Measurements from ENCODE around the gene LRRC7. TPM values are rescaled to one million over a fixed set of nuclear protein-coding genes. Genes with fewer than 3 reads are reported as not detected.

LRRC7 gene
- total RNA-seq, 3 donors from 2014 or later (not counting 1 experiment from before 2014, with no cell fraction given) = not detected

DNA sequence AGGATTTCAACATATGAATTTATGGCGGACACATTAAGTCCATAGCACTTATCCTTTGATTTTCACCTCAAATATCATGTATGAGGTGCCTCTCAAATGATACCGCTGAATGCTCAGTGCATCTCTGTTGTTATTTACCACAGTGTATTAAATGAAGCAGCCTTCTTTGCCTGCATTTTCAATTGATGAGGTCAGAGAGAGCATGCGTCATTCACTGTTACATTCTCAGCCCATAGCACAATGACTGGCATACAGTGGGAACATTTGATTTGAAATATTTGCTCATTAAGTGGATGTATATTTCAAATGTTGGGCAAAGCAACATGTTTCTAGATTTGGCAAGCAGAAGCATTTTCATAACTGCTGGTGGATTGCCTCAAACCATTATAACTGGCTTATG is 45.7 kb downstream of the LRRC7 start:
- Mint-ChIP-seq H3K4me1 (no peaks in the 10 kb centered on the region), H3K9me3 (peaks cover 8 to 15% of the 10 kb centered on the region in 2 donors), H3K27me3 (ENCODE audit: low read depth in 2 of 2) (no peaks in the 10 kb centered on the region), H3K36me3 (no peaks in the 10 kb centered on the region), H3K27ac (no peak overlapping the region), H3K4me3 (no peak overlapping the region)
- Histone ChIP-seq H3K4me3 (ENCODE audit: low read length) (no peak overlapping the region), H3K36me3 (ENCODE audit: control insufficient read depth, insufficient read depth, low read length) (no peaks in the 10 kb centered on the region), H3K27me3 (ENCODE audit: control insufficient read depth, insufficient read depth, low read length) (no peaks in the 10 kb centered on the region), H3K4me1 (ENCODE audit: control insufficient read depth, insufficient read depth, low read length) (no peaks in the 10 kb centered on the region), H3K27ac (ENCODE audit: low read length) (no peak overlapping the region), H3K9me3 (ENCODE audit: control insufficient read depth, insufficient read depth, low read length) (no peaks in the 10 kb centered on the region)
- TF ChIP-seq, protein P1, sequence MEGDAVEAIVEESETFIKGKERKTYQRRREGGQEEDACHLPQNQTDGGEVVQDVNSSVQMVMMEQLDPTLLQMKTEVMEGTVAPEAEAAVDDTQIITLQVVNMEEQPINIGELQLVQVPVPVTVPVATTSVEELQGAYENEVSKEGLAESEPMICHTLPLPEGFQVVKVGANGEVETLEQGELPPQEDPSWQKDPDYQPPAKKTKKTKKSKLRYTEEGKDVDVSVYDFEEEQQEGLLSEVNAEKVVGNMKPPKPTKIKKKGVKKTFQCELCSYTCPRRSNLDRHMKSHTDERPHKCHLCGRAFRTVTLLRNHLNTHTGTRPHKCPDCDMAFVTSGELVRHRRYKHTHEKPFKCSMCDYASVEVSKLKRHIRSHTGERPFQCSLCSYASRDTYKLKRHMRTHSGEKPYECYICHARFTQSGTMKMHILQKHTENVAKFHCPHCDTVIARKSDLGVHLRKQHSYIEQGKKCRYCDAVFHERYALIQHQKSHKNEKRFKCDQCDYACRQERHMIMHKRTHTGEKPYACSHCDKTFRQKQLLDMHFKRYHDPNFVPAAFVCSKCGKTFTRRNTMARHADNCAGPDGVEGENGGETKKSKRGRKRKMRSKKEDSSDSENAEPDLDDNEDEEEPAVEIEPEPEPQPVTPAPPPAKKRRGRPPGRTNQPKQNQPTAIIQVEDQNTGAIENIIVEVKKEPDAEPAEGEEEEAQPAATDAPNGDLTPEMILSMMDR (IDR thresholded peaks at IDR 0.05) = no peak
- intact Hi-C loops (cut with micrococcal nuclease) = no loop called here
- no peak for ATAC-seq
- WGBS (ENCODE audit: insufficient coverage) = 100% methylated on average over 3 of the region's 3 CpGs
- DNase-seq = no peak

DNA sequence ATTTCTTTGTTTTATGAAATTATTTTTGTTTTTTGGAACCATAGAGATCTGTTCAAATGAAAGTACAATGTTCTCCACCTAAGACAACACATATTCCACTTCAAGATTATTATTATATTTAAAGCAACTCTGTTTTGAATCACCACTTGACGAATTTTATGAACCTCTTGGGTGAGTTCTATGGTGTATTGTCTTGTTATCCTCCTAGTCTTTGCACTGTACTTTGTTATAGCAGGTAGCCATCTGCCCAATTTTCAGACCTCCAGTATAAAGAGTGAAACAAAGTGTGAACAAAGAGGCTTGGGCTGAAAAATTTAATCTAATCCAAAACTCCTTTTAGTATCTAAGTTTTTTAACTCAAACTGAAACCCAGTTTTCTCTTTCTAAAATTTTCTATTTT is 71.0 kb downstream of the LRRC7 start:
- Mint-ChIP-seq H3K9me3 (peaks cover 8 to 21% of the 10 kb centered on the region in 2 donors), H3K27ac (no peak overlapping the region), H3K36me3 (no peaks in the 10 kb centered on the region), H3K27me3 (ENCODE audit: low read depth in 2 of 2) (no peaks in the 10 kb centered on the region), H3K4me3 (no peak overlapping the region), H3K4me1 (no peaks in the 10 kb centered on the region)
- no peaks in the 10 kb centered on the region for H3K4me1 ChIP-seq (ENCODE audit: control insufficient read depth, insufficient read depth, low read length)
- H3K27me3 ChIP-seq (ENCODE audit: control insufficient read depth, insufficient read depth, low read length) = no peaks in the 10 kb centered on the region
- H3K9me3 ChIP-seq (ENCODE audit: control insufficient read depth, insufficient read depth, low read length) = no peaks in the 10 kb centered on the region
- WGBS (ENCODE audit: insufficient coverage) = 60% methylated on average over 1 of the region's 1 CpG
- no peak overlapping the region for H3K27ac ChIP-seq (ENCODE audit: low read length)
- TF ChIP-seq, protein P1 (IDR thresholded peaks at IDR 0.05) = no peak
- no peaks in the 10 kb centered on the region for H3K36me3 ChIP-seq (ENCODE audit: control insufficient read depth, insufficient read depth, low read length)
- ATAC-seq = no peak
- no peak for DNase-seq
- H3K4me3 ChIP-seq (ENCODE audit: low read length) = no peak overlapping the region
- intact Hi-C loops (cut with micrococcal nuclease) = no loop called here

DNA sequence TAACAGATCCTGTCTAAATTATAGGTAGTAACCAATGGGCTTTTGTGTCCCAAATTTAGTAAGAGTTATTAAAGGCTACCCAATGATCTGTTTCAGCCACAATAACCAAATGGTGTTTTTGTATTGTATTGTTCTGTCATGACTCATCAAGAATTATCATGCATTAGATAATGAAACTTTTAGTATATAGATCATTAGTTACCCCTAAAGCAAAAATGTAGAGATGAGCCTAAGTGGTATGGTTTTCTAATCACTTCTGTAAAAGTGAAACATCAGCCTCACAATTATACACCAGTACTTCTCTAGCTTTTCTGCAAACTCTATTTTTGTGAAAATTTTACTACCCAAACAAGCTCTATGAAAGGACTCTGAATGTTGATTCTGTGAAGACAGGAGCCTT is 71.4 kb downstream of the LRRC7 start:
- H3K27ac ChIP-seq (ENCODE audit: low read length) = no peak overlapping the region
- Mint-ChIP-seq H3K9me3 (peaks cover 8 to 23% of the 10 kb centered on the region in 2 donors), H3K4me3 (no peak overlapping the region), H3K27ac (no peak overlapping the region), H3K36me3 (no peaks in the 10 kb centered on the region), H3K27me3 (ENCODE audit: low read depth in 2 of 2) (no peaks in the 10 kb centered on the region), H3K4me1 (no peaks in the 10 kb centered on the region)
- ATAC-seq (no peak), DNase-seq (no peak)
- H3K4me3 ChIP-seq (ENCODE audit: low read length) = no peak overlapping the region
- TF ChIP-seq, protein P1 (IDR thresholded peaks at IDR 0.05) = no peak
- no peaks in the 10 kb centered on the region for H3K9me3 ChIP-seq (ENCODE audit: control insufficient read depth, insufficient read depth, low read length)
- intact Hi-C loops (cut with micrococcal nuclease) = no loop called here
- H3K36me3 ChIP-seq (ENCODE audit: control insufficient read depth, insufficient read depth, low read length) = no peaks in the 10 kb centered on the region
- no peaks in the 10 kb centered on the region for H3K4me1 ChIP-seq (ENCODE audit: control insufficient read depth, insufficient read depth, low read length)
- no peaks in the 10 kb centered on the region for H3K27me3 ChIP-seq (ENCODE audit: control insufficient read depth, insufficient read depth, low read length)

DNA sequence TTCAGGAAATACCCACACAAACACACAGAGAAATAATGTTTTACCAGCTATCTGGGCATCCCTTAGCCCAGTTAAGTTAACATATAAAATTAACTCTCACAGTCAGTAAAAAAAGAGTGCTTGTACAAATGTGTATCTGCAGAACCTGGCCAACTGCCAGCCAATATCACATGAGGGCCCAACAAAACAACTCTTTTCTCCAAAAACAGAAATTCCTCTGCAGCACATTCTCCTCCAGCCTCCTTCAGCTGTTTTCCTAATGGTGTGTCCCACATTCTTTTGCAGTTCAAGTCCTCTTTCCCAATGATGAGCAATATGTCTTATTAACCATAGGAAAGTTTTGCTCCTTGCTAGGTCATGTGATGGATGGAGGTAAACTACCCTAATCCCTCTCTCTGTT is 75.5 kb downstream of the LRRC7 start:
- no peak overlapping the region for H3K27ac Mint-ChIP-seq
- Histone ChIP-seq H3K4me1 (ENCODE audit: control insufficient read depth, insufficient read depth, low read length) (no peaks in the 10 kb centered on the region), H3K27me3 (ENCODE audit: control insufficient read depth, insufficient read depth, low read length) (no peaks in the 10 kb centered on the region), H3K4me3 (ENCODE audit: low read length) (no peak overlapping the region), H3K27ac (ENCODE audit: low read length) (no peak overlapping the region), H3K36me3 (ENCODE audit: control insufficient read depth, insufficient read depth, low read length) (no peaks in the 10 kb centered on the region), H3K9me3 (ENCODE audit: control insufficient read depth, insufficient read depth, low read length) (no peaks in the 10 kb centered on the region)
- H3K9me3 Mint-ChIP-seq = peaks cover 5 to 19% of the 10 kb centered on the region in 2 donors
- ATAC-seq (no peak), DNase-seq (no peak)
- H3K4me3 Mint-ChIP-seq = no peak overlapping the region
- no peaks in the 10 kb centered on the region for H3K27me3 Mint-ChIP-seq (ENCODE audit: low read depth in 2 of 2)
- intact Hi-C loops (cut with micrococcal nuclease) = no loop called here
- TF ChIP-seq, protein P1 (IDR thresholded peaks at IDR 0.05) = no peak
- H3K36me3 Mint-ChIP-seq = no peaks in the 10 kb centered on the region
- no peaks in the 10 kb centered on the region for H3K4me1 Mint-ChIP-seq

Measured in natural killer cell (primary cell).